Neuronal stem cell (in vitro differentiated cells): Measurements from ENCODE around the gene NTRK3.

ENCODE experiments used
- DNase-seq: peaks from one replicate; pipeline ENCODE4 v3.0.0-alpha.2; 2013; ENCODE audit warnings: low spot score
- H2AFZ ChIP-seq: one replicate; pipeline ENCODE4 v1.6.1; 2013; ENCODE audit warnings: mild to moderate bottlenecking, low read length, inconsistent platforms
- H2AK5ac ChIP-seq: 2 replicates; pipeline ENCODE4 v1.6.1; 2013; ENCODE audit warnings: low read depth, mild to moderate bottlenecking, inconsistent platforms, low read length, moderate library complexity, mixed read lengths
- H2BK120ac ChIP-seq: 2 replicates; pipeline ENCODE4 v1.6.1; 2013; ENCODE audit warnings: low read depth, mild to moderate bottlenecking, inconsistent platforms, low read length, moderate library complexity, mixed read lengths
- H2BK12ac ChIP-seq: one replicate; pipeline ENCODE4 v1.6.1; 2013; ENCODE audit warnings: low read length, inconsistent platforms
- H2BK15ac ChIP-seq: 2 replicates; pipeline ENCODE4 v1.6.1; 2013; ENCODE audit warnings: mild to moderate bottlenecking, low read length, inconsistent platforms, mixed read lengths
- H2BK5ac ChIP-seq: one replicate; pipeline ENCODE4 v1.6.1; 2013; ENCODE audit warnings: inconsistent platforms, mild to moderate bottlenecking, low read length, moderate library complexity
- H3K14ac ChIP-seq: one replicate; pipeline ENCODE4 v1.6.1; 2013; ENCODE audit warnings: low read length, inconsistent platforms
- H3K18ac ChIP-seq: 2 replicates; pipeline ENCODE4 v1.6.1; 2013; ENCODE audit warnings: low read length, inconsistent platforms
- H3K23ac ChIP-seq: 2 replicates; pipeline ENCODE4 v1.6.1; 2013; ENCODE audit warnings: low read depth, mild to moderate bottlenecking, mixed read lengths, low read length, inconsistent platforms; ENCODE audit not compliant: poor library complexity
- H3K27ac ChIP-seq: replicated peaks from 3 replicates; pipeline ENCODE4 v1.5.1; 2013; ENCODE audit warnings: low read length, inconsistent platforms
- H3K27me3 ChIP-seq, 3 experiments: 2 replicates each; pipeline ENCODE4 v1.6.1; 2013; ENCODE audit warnings: low read length in 3 of 3, mild to moderate bottlenecking in 2 of 3, inconsistent platforms in 1 of 3, low read depth in 1 of 3, mixed read lengths in 1 of 3, moderate library complexity in 1 of 3; ENCODE audit not compliant: control insufficient read depth in 3 of 3, insufficient read depth in 3 of 3
- H3K36me3 ChIP-seq, 2 donors: replicated peaks in 1 of 2; 2 replicates each; pipeline ENCODE4 v1.6.1; 2013; ENCODE audit warnings: low read length in 2 of 2; ENCODE audit not compliant: control insufficient read depth in 2 of 2, insufficient read depth in 2 of 2
- H3K4ac ChIP-seq: 2 replicates; pipeline ENCODE4 v1.6.1; 2013; ENCODE audit warnings: inconsistent platforms, mild to moderate bottlenecking, low read length, moderate library complexity
- H3K4me1 ChIP-seq, 2 donors: 1 replicate in 1 of 2; 2 replicates in 1 of 2; pipeline ENCODE4 v1.6.1; 2013; ENCODE audit warnings: low read length in 2 of 2, low read depth in 1 of 2; ENCODE audit not compliant: control insufficient read depth in 2 of 2, insufficient read depth in 1 of 2
- H3K4me2 ChIP-seq: one replicate; pipeline ENCODE4 v1.6.1; 2013; ENCODE audit warnings: mild to moderate bottlenecking, low read length, inconsistent platforms; ENCODE audit not compliant: insufficient read depth, poor library complexity, severe bottlenecking
- H3K4me3 ChIP-seq, 2 donors: 2 replicates each; pipeline ENCODE4 v1.5.1; 2013; ENCODE audit warnings: low read length in 2 of 2, mild to moderate bottlenecking in 2 of 2, inconsistent platforms in 1 of 2, moderate library complexity in 1 of 2
- H3K79me1 ChIP-seq: one replicate; pipeline ENCODE4 v1.6.1; 2013; ENCODE audit warnings: low read depth, mild to moderate bottlenecking, inconsistent platforms, low read length, moderate library complexity
- H3K9ac ChIP-seq: one replicate; pipeline ENCODE4 v1.6.1; 2013; ENCODE audit warnings: mild to moderate bottlenecking, low read depth, low read length, inconsistent platforms; ENCODE audit not compliant: poor library complexity
- H3K9me3 ChIP-seq, 2 donors: replicated peaks in 1 of 2; 2 replicates each; pipeline versions ENCODE3 to v1.6.1; 2013; ENCODE audit warnings: low read length in 2 of 2, mild to moderate bottlenecking in 2 of 2, inconsistent platforms in 1 of 2, low read depth in 1 of 2, mixed read lengths in 1 of 2, moderate library complexity in 1 of 2; ENCODE audit not compliant: control insufficient read depth in 2 of 2, insufficient read depth in 1 of 2
- H4K8ac ChIP-seq: one replicate; pipeline ENCODE4 v1.6.1; 2013; ENCODE audit warnings: low read depth, mild to moderate bottlenecking, inconsistent platforms, low read length, moderate library complexity
- H4K91ac ChIP-seq: one replicate; pipeline ENCODE4 v1.6.1; 2013; ENCODE audit warnings: low read length, low read depth, mild to moderate bottlenecking, inconsistent platforms; ENCODE audit not compliant: poor library complexity
- whole genome bisulfite sequencing, 2 donors: extraction: QIAGEN DNeasy Blood & Tissue Kit; methylation state at CpG; one replicate each; pipeline ENCODE4 v1.1.7; 2013; ENCODE audit warnings: missing lambda C conversion rate in 2 of 2, mixed read lengths in 1 of 2; ENCODE audit not compliant: insufficient read length in 2 of 2, insufficient replicate concordance in 1 of 2; ENCODE audit errors: extremely low coverage in 2 of 2; 5-methylcytosine and 5-hydroxymethylcytosine counted together

Gene NTRK3

DNA sequence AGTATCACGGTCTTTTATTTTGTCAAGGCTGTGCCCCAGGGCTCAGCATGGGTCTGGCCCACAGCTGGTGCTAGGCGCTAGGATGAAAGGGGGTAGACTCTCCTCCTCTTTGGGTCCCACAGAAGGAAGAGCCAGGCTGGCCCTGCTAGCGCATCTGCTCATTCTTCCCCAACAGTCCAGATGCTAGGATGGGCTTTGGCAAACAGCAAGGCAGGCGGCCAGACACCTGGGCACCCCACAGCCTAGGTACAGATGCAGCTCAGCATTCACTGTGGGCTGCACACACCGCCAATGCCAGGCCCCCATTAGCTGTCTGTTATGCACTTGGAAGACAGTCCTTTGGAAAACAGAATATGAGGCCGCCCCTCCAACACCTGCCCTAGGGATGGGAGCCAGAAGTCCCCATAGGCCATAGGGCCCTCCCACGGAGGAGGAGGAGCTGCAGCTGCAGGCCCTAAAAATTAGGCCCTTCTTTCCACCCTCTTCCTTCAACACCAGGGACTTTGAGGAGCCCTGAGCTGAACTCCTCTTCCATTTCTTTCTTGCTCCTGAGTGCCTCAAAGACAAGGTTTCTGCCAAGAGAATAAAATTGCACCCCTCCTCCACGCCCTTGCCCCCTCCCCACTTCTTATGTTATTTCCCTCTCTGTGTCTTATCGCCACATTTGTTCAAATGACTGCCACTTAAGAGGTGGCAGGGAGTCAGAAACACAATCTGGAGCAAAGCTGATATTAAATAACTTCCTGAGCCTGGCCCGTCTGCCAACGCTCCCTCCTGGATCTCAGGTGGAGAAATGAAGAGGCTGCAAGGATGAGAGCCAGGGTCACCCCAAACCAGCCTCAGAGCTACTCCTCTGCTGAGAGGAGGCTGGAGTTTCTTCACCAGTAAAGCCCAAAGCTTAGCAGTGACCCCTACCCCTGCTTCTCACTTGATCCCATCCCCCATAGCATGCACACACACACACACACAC lies 13.7 kb downstream of the NTRK3 start:
- H3K9ac ChIP-seq, result peak overlapping the region; percentile 9
- peak overlapping the region; percentile 47 for H2BK15ac ChIP-seq
- no peak overlapping the region for H2BK120ac ChIP-seq
- no CpG with 5 or more reads among the region's 11 CpGs for WGBS, 2 donors
- no peak overlapping the region for H2BK5ac ChIP-seq
- no peak overlapping the region for H3K14ac ChIP-seq
- no peak overlapping the region for H3K4me3 ChIP-seq
- H3K79me1 ChIP-seq, result no peaks in the 10 kb centered on the region
- no peak overlapping the region for H2AFZ ChIP-seq
- H3K4me1 ChIP-seq, result peaks cover 0 to 9% of the 10 kb centered on the region in 2 donors
- no peak overlapping the region for H2BK12ac ChIP-seq
- H3K18ac ChIP-seq, result no peak overlapping the region
- H3K23ac ChIP-seq, result no peak overlapping the region
- H3K4me2 ChIP-seq, result no peak overlapping the region
- H3K27ac ChIP-seq, result no peak overlapping the region
- no peak for DNase-seq
- peak overlapping the region; percentile 52 for H2AK5ac ChIP-seq
- no peak overlapping the region for H4K8ac ChIP-seq
- H3K4ac ChIP-seq, result no peak overlapping the region
- H3K36me3 ChIP-seq, result no peaks in the 10 kb centered on the region
- H4K91ac ChIP-seq, result no peak overlapping the region
- no peaks in the 10 kb centered on the region for H3K9me3 ChIP-seq
- no peaks in the 10 kb centered on the region for H3K27me3 ChIP-seq

DNA sequence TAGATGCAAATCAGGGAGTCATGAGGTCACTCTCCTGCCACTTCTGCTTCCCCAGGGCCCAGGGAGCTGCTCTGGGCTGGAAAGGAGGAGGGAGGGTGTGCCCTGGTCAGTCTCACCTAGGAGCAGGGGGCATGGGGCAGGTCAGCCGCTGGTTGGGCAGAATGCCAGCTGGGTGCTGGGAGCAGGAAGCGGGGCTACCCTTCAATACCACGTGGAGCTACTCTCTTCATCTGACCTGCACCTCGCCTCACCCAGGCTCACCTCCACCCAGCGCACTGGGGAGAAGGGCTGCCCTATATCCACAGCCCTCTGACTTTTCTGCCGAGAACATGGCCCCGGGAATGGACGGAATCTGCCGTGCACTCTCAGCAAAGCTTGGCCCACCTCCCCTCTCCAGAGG lies 15.1 kb downstream of the NTRK3 start:
- no peak for DNase-seq
- H3K27ac ChIP-seq, result no peak overlapping the region
- no peak overlapping the region for H3K9ac ChIP-seq
- H4K8ac ChIP-seq, result no peak overlapping the region
- no peak overlapping the region for H3K4me2 ChIP-seq
- H3K4me1 ChIP-seq, result peaks cover 0 to 4% of the 10 kb centered on the region in 2 donors
- no peak overlapping the region for H3K4me3 ChIP-seq
- WGBS, 2 donors, result no CpG with 5 or more reads among the region's 9 CpGs
- no peaks in the 10 kb centered on the region for H3K36me3 ChIP-seq
- peak overlapping the region; percentile 13 for H2AK5ac ChIP-seq
- H3K14ac ChIP-seq, result no peak overlapping the region
- no peak overlapping the region for H2BK15ac ChIP-seq
- no peak overlapping the region for H2AFZ ChIP-seq
- no peaks in the 10 kb centered on the region for H3K9me3 ChIP-seq
- peak overlapping the region; percentile 18 for H2BK5ac ChIP-seq
- H3K4ac ChIP-seq, result no peak overlapping the region
- H3K23ac ChIP-seq, result peak overlapping the region; percentile 38
- H4K91ac ChIP-seq, result no peak overlapping the region
- H3K79me1 ChIP-seq, result no peaks in the 10 kb centered on the region
- no peak overlapping the region for H2BK120ac ChIP-seq
- peak overlapping the region; percentile 33 for H3K18ac ChIP-seq
- no peak overlapping the region for H2BK12ac ChIP-seq
- no peaks in the 10 kb centered on the region for H3K27me3 ChIP-seq

DNA sequence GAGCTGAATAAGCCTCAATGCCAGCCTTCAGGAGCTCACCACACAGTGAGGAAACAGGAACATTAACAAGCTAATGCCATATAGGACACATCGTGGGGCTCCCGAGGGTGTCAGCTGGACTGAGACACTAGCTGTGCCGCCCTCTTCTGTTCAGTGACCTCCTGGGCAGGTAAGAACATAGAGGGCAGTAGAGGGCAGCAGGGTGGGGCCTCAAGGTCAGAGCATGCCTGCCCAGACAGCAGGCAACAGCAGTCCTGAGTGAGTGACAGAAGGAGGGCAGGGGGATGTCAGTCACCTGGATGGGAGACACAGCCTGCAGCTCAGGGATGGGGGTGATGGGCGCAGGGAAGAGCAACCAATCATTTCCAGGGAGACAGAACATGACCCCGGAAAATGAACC lies 15.5 kb downstream of the NTRK3 start:
- Histone ChIP-seq H3K4ac (no peak overlapping the region), H3K9ac (no peak overlapping the region), H2AK5ac (peak overlapping the region; percentile 13), H3K18ac (no peak overlapping the region), H3K4me1 (peaks cover 0 to 3% of the 10 kb centered on the region in 2 donors), H3K36me3 (no peaks in the 10 kb centered on the region), H3K27ac (no peak overlapping the region), H3K9me3 (no peaks in the 10 kb centered on the region), H2BK5ac (no peak overlapping the region), H2BK12ac (no peak overlapping the region), H3K4me2 (no peak overlapping the region), H3K4me3 (no peak overlapping the region), H3K27me3 (no peaks in the 10 kb centered on the region), H3K14ac (no peak overlapping the region), H4K8ac (no peak overlapping the region), H2AFZ (no peak overlapping the region), H4K91ac (no peak overlapping the region), H2BK15ac (no peak overlapping the region), H2BK120ac (no peak overlapping the region), H3K23ac (no peak overlapping the region), H3K79me1 (no peaks in the 10 kb centered on the region)
- WGBS, 2 donors, result no CpG with 5 or more reads among the region's 5 CpGs
- DNase-seq, result no peak

DNA sequence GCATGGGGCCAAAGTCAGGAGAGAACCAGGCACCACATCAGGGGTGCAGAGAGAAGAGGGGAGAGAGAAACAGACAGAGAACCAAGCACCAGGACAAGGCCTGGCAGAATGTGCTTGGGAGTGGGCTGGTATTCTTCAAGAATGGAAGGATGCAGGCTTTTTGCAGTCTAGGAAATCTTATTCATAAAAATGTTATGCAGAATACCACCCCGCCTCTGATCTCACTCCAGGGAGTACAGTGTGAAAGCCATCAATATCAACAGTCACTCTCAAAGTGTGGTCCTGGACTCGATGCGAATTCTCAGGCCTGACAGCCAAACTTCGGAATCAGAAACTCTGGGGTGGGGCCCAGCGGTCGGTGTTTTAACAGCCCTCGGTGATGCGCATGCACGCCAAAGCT lies 16.9 kb downstream of the NTRK3 start:
- Histone ChIP-seq H3K27me3 (no peaks in the 10 kb centered on the region), H2BK12ac (no peak overlapping the region), H2AFZ (no peak overlapping the region), H3K23ac (no peak overlapping the region), H4K8ac (no peak overlapping the region), H3K27ac (no peak overlapping the region), H2BK15ac (no peak overlapping the region), H3K18ac (no peak overlapping the region), H2AK5ac (no peak overlapping the region), H2BK120ac (no peak overlapping the region), H3K4me3 (no peak overlapping the region), H3K14ac (peak overlapping the region; percentile 87), H4K91ac (no peak overlapping the region), H3K4me2 (no peak overlapping the region), H3K79me1 (no peaks in the 10 kb centered on the region), H3K9ac (no peak overlapping the region), H3K36me3 (no peaks in the 10 kb centered on the region), H3K4me1 (peaks cover 0 to 3% of the 10 kb centered on the region in 2 donors), H3K4ac (no peak overlapping the region), H3K9me3 (no peaks in the 10 kb centered on the region), H2BK5ac (no peak overlapping the region)
- DNase-seq, result no peak
- no CpG with 5 or more reads among the region's 9 CpGs for WGBS, 2 donors
